Esophagus mucosa (tissue), 1 donor: Measurements from ENCODE around the gene DCST1. TPM values are rescaled to one million over a fixed set of nuclear protein-coding genes. Genes with fewer than 3 reads are reported as not detected.

ENCODE experiments used
- ATAC-seq: fragments of 200-7000 bp; cut with Tn5 transposase; one replicate; pipeline ENCODE4 v1.9.1; 2020
- total RNA-seq: library from RNA; stranded (reverse); gene quantifications from one replicate; pipeline ENCODE4 v1.2.4, GENCODE V29; 2023
- donor health status: DM: yes; HTN: yes; CAD: no.

Gene DCST1
- total RNA-seq, 1 donor from 2014 or later: 0.32 TPM

- ATAC-seq: no peak
Measured at GRCh38 chr1:155014709-155015508, 18.7 kb upstream of the DCST1 start.

GRCh38 chr1:155015527-155016230, 17.9 kb upstream of the DCST1 start:
- ATAC-seq: no peak

GRCh38 chr1:155016231-155016831, 17.3 kb upstream of the DCST1 start:
- no peak for ATAC-seq

- ATAC-seq: peak; percentile 91
Measured at GRCh38 chr1:155017041-155017945, 16.3 kb upstream of the DCST1 start.

- no peak for ATAC-seq
Measured at GRCh38 chr1:155017946-155018316, 15.7 kb upstream of the DCST1 start.

GRCh38 chr1:155018617-155019348, 14.8 kb upstream of the DCST1 start:
- ATAC-seq: no peak

GRCh38 chr1:155019377-155020245, 14.0 kb upstream of the DCST1 start:
- no peak for ATAC-seq

- no peak for ATAC-seq
Measured at GRCh38 chr1:155022136-155022926, 11.3 kb upstream of the DCST1 start.

- ATAC-seq: peak; percentile 2
Measured at GRCh38 chr1:155022927-155023236, 10.7 kb upstream of the DCST1 start.

GRCh38 chr1:155023627-155024026, 10.0 kb upstream of the DCST1 start:
- peak; percentile 5 for ATAC-seq

DNA sequence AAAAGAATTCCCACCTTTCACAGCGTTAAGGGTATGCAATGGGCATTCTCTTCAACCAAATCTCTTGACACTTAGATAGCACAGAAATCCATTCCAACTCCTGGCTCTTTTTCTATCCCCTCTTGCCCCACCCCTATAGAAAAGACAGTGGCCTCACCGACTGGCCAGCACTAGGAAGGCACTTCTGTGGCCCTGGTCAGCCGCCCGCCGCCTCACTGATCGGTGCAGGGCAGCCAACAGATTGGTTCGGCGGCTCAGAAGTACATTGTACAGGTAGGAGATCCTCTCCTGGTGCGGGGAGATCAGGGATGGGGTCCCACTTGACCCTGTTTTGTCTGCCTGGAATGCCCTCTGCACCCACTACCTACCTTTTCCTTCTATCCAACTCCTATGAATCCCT, 9.3 kb upstream of the DCST1 start:
- ATAC-seq: no peak

GRCh38 chr1:155026154-155026553, 7.5 kb upstream of the DCST1 start:
- ATAC-seq: peak; percentile 16

GRCh38 chr1:155026588-155026987, 7.0 kb upstream of the DCST1 start:
- peak; percentile 67 for ATAC-seq

DNA sequence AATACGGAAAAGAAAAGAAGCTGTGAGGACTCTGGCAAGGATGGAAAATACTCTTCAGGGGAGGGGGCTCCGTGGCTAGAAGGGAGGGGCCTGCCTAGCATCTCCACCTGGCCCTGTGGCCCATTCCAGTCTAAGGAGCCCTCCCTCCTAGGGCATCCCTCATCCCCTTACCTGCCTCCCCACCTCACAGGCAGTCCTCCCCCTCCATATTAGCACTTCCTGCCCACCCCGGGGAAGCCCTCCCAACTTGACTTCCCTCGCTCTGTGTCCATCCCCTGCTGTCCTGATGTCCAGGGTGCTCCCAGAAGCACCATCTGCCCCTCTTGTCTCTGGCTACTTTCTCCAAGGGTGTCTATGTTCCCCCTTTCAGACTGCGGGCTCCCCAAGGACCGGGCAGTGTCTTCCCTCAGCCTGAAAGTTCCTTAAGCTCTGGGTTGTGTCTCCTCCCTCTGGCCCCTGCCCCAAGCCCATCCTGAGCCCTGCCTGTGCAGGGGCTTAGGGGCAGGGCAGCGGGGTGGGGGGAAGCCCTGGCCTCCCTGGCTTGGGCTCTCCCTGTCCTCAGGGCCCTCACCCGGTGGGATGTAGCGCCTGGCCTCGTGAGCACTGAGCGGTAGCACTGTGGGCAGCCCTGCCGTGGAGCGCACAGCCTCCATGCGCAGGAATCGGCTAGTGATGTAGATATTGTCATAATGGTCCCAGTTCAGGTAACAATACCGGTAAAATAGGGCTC, 3.9 kb upstream of the DCST1 start:
- no peak for ATAC-seq

DNA sequence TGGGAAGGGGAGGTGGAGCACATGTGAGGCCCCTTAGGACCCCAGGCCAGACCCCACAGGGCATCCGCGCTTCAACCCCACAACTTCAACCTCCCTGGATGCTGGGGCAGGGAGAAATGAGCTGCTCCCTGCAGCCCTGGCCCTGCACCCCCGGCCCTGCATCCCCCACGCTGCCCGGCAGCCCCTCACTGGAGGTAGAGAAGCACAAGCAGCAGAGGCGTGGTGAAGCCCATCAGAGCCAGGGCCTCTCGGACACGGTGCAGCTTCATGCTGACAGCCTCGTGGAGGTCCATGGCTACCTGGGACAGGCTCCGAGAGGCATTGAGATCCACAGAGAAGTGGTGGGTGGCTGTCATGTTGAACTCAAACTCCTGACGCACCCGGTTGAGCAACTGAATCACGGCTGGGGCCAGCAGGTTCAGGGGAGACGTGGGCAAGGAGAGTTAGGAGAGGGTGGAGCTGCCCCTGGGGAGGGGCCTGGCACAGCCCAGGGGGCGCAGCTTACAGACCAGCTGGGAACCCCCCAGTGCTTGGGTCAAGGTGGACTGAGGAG, 3.3 kb upstream of the DCST1 start:
- ATAC-seq: no peak

GRCh38 chr1:155030899-155031298, 2.7 kb upstream of the DCST1 start:
- ATAC-seq: no peak

DNA sequence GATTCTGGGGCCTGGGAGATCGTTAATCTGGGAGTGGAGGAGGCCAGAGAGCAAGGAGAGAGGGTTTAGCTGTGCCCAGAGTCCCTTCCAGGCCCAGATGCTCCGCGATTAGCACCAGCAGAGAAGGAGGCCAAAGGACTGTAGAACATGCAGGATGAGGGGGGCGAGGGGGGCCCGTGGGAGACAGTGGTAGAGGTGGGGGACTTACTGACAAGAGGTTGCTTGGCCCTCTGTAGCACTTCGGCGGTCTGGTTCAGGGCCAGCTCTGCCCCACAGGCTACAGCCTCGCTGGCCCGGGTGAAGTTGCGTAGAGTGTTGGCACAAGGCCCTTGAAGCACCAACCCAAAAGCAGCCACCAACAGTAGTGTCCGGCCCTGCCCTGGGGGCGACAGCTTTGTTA, 738 bp upstream of the DCST1 start:
- ATAC-seq: no peak

GRCh38 chr1:155034318-155035208, 939 bp downstream of the DCST1 start:
- no peak for ATAC-seq
